GM19025 (cell line): ENCODE data around the gene OR6K6.

Experiments used
- ATAC-seq: cut with Tn5 transposase; IDR thresholded peaks from one replicate; pipeline ENCODE4 v1.9.1; 2021; ENCODE audit warnings: mild to moderate bottlenecking, low read depth, moderate library complexity; ENCODE audit not compliant: unreplicated experiment

Gene OR6K6

GRCh38 chr1:158800526-158800925 lies 46.0 kb downstream of the OR6K6 start:
- no peak for ATAC-seq

- ATAC-seq = no peak
Measured at GRCh38 chr1:158801396-158801795, 46.9 kb downstream of the OR6K6 start.

GRCh38 chr1:158803678-158804077 lies 49.2 kb downstream of the OR6K6 start:
- ATAC-seq = no peak
